GM23338 (cell line): ENCODE data around the gene MSL2.

Experiments
- CREB1 ChIP-seq: fragments of 250-450 bp; sonication (Bioruptor Pico); IDR thresholded peaks from 2 replicates; pipeline ENCODE4 v1.5.0; 2020; ENCODE audit warnings: low read depth, mild to moderate bottlenecking, moderate library complexity
- EZH2 ChIP-seq: fragments of 200-600 bp; sonication (generic); IDR thresholded peaks from one replicate; pipeline ENCODE4 v1.8.0; 2017; ENCODE audit warnings: antibody characterized with exemption, mild to moderate bottlenecking, low read depth; ENCODE audit not compliant: unreplicated experiment
- EZH2phosphoT487 ChIP-seq: fragments of 200-600 bp; sonication (generic); IDR thresholded peaks from one replicate; pipeline ENCODE4 v1.8.1; 2018; ENCODE audit warnings: antibody characterized with exemption; ENCODE audit not compliant: unreplicated experiment
- POLR2AphosphoS5 ChIP-seq: IDR thresholded peaks from 2 replicates; pipeline ENCODE4 v1.6.1; 2016; ENCODE audit warnings: antibody characterized with exemption, low read depth
- TF ChIP-seq, protein P1 (sequence below): IDR thresholded peaks from one replicate; pipeline ENCODE4 v1.6.1; 2018; ENCODE audit warnings: antibody characterized with exemption; ENCODE audit not compliant: unreplicated experiment
- TF ChIP-seq, protein P2 (sequence below), 2 experiments: fragments of 200-600 bp in 1 of 2; sonication (generic) in 1 of 2; conservative IDR thresholded peaks; 2 replicates each; pipeline versions ENCODE4 v1.5.1 to v1.6.1; 2016 to 2017; ENCODE audit warnings: antibody characterized with exemption in 2 of 2, low read depth in 2 of 2, mild to moderate bottlenecking in 2 of 2, moderate library complexity in 1 of 2

DNA sequence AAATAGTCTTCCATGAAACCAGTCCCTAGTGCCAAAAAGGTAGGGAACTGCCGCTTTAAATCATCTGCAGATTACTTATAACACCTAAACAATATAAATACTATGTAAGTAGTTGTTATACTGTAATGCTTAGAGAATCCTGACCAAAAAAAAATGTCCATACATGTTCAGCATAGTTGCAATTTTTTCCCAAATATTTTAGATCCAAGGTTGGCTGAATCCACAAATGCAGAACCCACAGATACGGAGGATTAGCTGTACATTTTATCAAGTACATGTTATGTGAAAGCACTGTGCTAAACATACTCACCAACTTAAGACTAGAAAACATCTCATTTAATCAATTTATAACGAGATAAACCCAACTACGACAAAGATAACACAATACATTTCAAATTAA lies 9.3 kb downstream of the MSL2 start:
- TF ChIP-seq, protein P1, sequence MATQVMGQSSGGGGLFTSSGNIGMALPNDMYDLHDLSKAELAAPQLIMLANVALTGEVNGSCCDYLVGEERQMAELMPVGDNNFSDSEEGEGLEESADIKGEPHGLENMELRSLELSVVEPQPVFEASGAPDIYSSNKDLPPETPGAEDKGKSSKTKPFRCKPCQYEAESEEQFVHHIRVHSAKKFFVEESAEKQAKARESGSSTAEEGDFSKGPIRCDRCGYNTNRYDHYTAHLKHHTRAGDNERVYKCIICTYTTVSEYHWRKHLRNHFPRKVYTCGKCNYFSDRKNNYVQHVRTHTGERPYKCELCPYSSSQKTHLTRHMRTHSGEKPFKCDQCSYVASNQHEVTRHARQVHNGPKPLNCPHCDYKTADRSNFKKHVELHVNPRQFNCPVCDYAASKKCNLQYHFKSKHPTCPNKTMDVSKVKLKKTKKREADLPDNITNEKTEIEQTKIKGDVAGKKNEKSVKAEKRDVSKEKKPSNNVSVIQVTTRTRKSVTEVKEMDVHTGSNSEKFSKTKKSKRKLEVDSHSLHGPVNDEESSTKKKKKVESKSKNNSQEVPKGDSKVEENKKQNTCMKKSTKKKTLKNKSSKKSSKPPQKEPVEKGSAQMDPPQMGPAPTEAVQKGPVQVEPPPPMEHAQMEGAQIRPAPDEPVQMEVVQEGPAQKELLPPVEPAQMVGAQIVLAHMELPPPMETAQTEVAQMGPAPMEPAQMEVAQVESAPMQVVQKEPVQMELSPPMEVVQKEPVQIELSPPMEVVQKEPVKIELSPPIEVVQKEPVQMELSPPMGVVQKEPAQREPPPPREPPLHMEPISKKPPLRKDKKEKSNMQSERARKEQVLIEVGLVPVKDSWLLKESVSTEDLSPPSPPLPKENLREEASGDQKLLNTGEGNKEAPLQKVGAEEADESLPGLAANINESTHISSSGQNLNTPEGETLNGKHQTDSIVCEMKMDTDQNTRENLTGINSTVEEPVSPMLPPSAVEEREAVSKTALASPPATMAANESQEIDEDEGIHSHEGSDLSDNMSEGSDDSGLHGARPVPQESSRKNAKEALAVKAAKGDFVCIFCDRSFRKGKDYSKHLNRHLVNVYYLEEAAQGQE, result no peak
- TF ChIP-seq CREB1 (CRISPR knock-in tag) (no peak), POLR2AphosphoS5 (no peak), EZH2 (no peak), EZH2phosphoT487 (no peak)
- TF ChIP-seq, protein P2, sequence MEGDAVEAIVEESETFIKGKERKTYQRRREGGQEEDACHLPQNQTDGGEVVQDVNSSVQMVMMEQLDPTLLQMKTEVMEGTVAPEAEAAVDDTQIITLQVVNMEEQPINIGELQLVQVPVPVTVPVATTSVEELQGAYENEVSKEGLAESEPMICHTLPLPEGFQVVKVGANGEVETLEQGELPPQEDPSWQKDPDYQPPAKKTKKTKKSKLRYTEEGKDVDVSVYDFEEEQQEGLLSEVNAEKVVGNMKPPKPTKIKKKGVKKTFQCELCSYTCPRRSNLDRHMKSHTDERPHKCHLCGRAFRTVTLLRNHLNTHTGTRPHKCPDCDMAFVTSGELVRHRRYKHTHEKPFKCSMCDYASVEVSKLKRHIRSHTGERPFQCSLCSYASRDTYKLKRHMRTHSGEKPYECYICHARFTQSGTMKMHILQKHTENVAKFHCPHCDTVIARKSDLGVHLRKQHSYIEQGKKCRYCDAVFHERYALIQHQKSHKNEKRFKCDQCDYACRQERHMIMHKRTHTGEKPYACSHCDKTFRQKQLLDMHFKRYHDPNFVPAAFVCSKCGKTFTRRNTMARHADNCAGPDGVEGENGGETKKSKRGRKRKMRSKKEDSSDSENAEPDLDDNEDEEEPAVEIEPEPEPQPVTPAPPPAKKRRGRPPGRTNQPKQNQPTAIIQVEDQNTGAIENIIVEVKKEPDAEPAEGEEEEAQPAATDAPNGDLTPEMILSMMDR (conservative IDR thresholded peaks at IDR 0.05; ENCODE audit: low read depth in 2 of 2), result no peak
